Measurements from ENCODE around the gene TP53BP1. TPM values are rescaled to one million over a fixed set of nuclear protein-coding genes. Genes with fewer than 3 reads are reported as not detected.

TP53BP1 gene
- total and polyA plus RNA-seq, 4 donors = 2.7 to 12.0 (median 7.3) TPM

- no peak overlapping the region for H3K4me3 ChIP-seq (ENCODE audit: low read depth in 1 of 3, low read length in 3 of 3)
- H3K9me3 ChIP-seq (ENCODE audit: control insufficient read depth in 4 of 4, low read length in 3 of 4) = no peaks in the 10 kb centered on the region
- no peak overlapping the region for H3K9ac ChIP-seq (ENCODE audit: low read depth in 1 of 2, low read length in 2 of 2)
- DNase-seq (ENCODE audit: low spot score) = no peak
- H3K36me3 ChIP-seq (ENCODE audit: control insufficient read depth in 4 of 4, insufficient read depth in 3 of 4, low read depth in 1 of 4, low read length in 3 of 4) = peaks cover 4 to 69% (median 54%) of the 10 kb centered on the region in 4 donors
- no peak overlapping the region for H3K27ac ChIP-seq (ENCODE audit: low read depth in 1 of 2, low read length in 2 of 2)
- no peak for TF ChIP-seq TAF1 (conservative IDR thresholded peaks at IDR 0.05)
- no peak for TF ChIP-seq FOXA1 (IDR thresholded peaks at IDR 0.05)
- TF ChIP-seq FOXA2 (IDR thresholded peaks at IDR 0.05) = no peak
- no peak for TF ChIP-seq REST (IDR thresholded peaks at IDR 0.05)
- TF ChIP-seq CTCF (IDR thresholded peaks at IDR 0.05; ENCODE audit: low read depth, low read length, missing input control) = no peak
- no peak for TF ChIP-seq SP1 (IDR thresholded peaks at IDR 0.05)
- no peak for TF ChIP-seq GABPA (IDR thresholded peaks at IDR 0.05 in 1 of 2, conservative IDR thresholded peaks at IDR 0.05 in 1 of 2)
- TF ChIP-seq NR2F2 (IDR thresholded peaks at IDR 0.05) = no peak
- TF ChIP-seq HNF4G (IDR thresholded peaks at IDR 0.05) = no peak
- no peak for TF ChIP-seq RXRA (IDR thresholded peaks at IDR 0.05)
- no peak for TF ChIP-seq ATF3 (IDR thresholded peaks at IDR 0.05)
- no peak for TF ChIP-seq YY1 (IDR thresholded peaks at IDR 0.05)
- no peak for TF ChIP-seq EGR1 (IDR thresholded peaks at IDR 0.05; ENCODE audit: low read depth in 2 of 2)
- H3K4me1 ChIP-seq (ENCODE audit: control insufficient read depth in 4 of 4, insufficient read depth in 4 of 4, low read length in 3 of 4) = peaks cover 0 to 8% (median 6%) of the 10 kb centered on the region in 4 donors
- 72% methylated on average over 2 of the region's 2 CpGs for WGBS
- H3K27me3 ChIP-seq (ENCODE audit: control insufficient read depth in 4 of 4, insufficient read depth in 4 of 4, low read length in 3 of 4) = no peaks in the 10 kb centered on the region
These were observed 86.1 kb downstream of the TP53BP1 start for GRCh38 chr15:43406808-43407207.

GRCh38 chr15:43406189-43406588, 86.8 kb downstream of the TP53BP1 start:
- TF ChIP-seq TAF1 (conservative IDR thresholded peaks at IDR 0.05) = no peak
- TF ChIP-seq HNF4G (IDR thresholded peaks at IDR 0.05) = no peak
- TF ChIP-seq MAX (IDR thresholded peaks at IDR 0.05) = no peak
- no peak for TF ChIP-seq EGR1 (IDR thresholded peaks at IDR 0.05; ENCODE audit: low read depth in 2 of 2)
- TF ChIP-seq YY1 (IDR thresholded peaks at IDR 0.05) = no peak
- TF ChIP-seq REST (IDR thresholded peaks at IDR 0.05) = no peak
- no peak for TF ChIP-seq ZBTB33 (IDR thresholded peaks at IDR 0.05)
- TF ChIP-seq RXRA (IDR thresholded peaks at IDR 0.05) = no peak
- no peak for DNase-seq (ENCODE audit: low spot score)
- H3K9me3 ChIP-seq (ENCODE audit: control insufficient read depth in 4 of 4, low read length in 3 of 4) = no peaks in the 10 kb centered on the region
- no peaks in the 10 kb centered on the region for H3K27me3 ChIP-seq (ENCODE audit: control insufficient read depth in 4 of 4, insufficient read depth in 4 of 4, low read length in 3 of 4)
- 81% methylated on average over 2 of the region's 2 CpGs for WGBS
- peaks cover 4 to 75% (median 54%) of the 10 kb centered on the region in 4 donors for H3K36me3 ChIP-seq (ENCODE audit: control insufficient read depth in 4 of 4, insufficient read depth in 3 of 4, low read depth in 1 of 4, low read length in 3 of 4)
- no peak overlapping the region for H3K9ac ChIP-seq (ENCODE audit: low read depth in 1 of 2, low read length in 2 of 2)
- no peak overlapping the region for H3K27ac ChIP-seq (ENCODE audit: low read depth in 1 of 2, low read length in 2 of 2)
- H3K4me1 ChIP-seq (ENCODE audit: control insufficient read depth in 4 of 4, insufficient read depth in 4 of 4, low read length in 3 of 4) = peaks cover 0 to 8% (median 6%) of the 10 kb centered on the region in 4 donors
- H3K4me3 ChIP-seq (ENCODE audit: low read depth in 1 of 3, low read length in 3 of 3) = no peak overlapping the region
